GM23338 (cell line): ENCODE data around the gene STING1.

Source experiments
- EZH2 ChIP-seq: fragments of 200-600 bp; sonication (generic); IDR thresholded peaks from one replicate; pipeline ENCODE4 v1.8.0; 2017; ENCODE audit warnings: antibody characterized with exemption, mild to moderate bottlenecking, low read depth; ENCODE audit not compliant: unreplicated experiment
- EZH2phosphoT487 ChIP-seq: fragments of 200-600 bp; sonication (generic); IDR thresholded peaks from one replicate; pipeline ENCODE4 v1.8.1; 2018; ENCODE audit warnings: antibody characterized with exemption; ENCODE audit not compliant: unreplicated experiment
- JUNB ChIP-seq: IDR thresholded peaks from one replicate; pipeline ENCODE4 v1.6.1; 2016; ENCODE audit warnings: antibody characterized with exemption; ENCODE audit not compliant: unreplicated experiment
- POLR2AphosphoS5 ChIP-seq: IDR thresholded peaks from 2 replicates; pipeline ENCODE4 v1.6.1; 2016; ENCODE audit warnings: antibody characterized with exemption, low read depth
- TF ChIP-seq, protein P1 (sequence below), 2 experiments: fragments of 200-600 bp in 1 of 2; sonication (generic) in 1 of 2; conservative IDR thresholded peaks; 2 replicates each; pipeline versions ENCODE4 v1.5.1 to v1.6.1; 2016 to 2017; ENCODE audit warnings: antibody characterized with exemption in 2 of 2, low read depth in 2 of 2, mild to moderate bottlenecking in 2 of 2, moderate library complexity in 1 of 2
- TF ChIP-seq, protein P2 (sequence below): IDR thresholded peaks from one replicate; pipeline ENCODE4 v1.6.1; 2018; ENCODE audit warnings: antibody characterized with exemption; ENCODE audit not compliant: unreplicated experiment

DNA sequence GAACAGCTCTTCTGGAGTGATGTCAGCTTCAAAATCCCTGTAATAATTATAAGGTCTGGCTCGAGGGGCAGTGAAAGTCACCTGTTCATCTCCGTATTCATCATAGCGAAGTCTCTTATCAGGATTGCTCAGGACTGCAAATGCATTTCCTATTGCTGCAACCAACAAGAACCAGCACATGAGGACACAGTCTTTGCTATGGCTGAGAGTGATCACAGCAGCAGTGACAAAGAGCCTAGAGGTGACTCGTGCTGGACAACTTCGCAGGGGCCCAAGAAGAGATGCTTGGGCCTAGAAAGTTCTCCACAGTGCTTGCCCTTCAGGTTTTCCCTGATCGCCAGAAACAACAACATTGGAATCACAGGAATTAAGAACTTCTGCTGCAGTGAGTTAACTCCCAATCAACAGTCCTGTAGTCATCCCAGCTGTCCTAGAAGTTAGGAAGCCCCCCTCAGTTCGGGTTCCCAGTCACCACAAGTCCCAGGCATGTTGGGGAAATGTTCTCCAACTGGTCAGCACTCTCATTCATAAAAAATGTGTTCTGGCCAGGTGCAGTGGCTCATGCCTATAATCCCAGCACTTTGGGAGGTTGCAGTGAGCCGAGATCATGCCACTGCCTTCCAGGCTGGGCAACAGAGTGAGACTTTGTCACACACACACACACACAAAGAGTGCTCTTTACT, 56.2 kb downstream of the STING1 start:
- TF ChIP-seq EZH2phosphoT487 (no peak), EZH2 (no peak), JUNB (no peak), POLR2AphosphoS5 (no peak)
- TF ChIP-seq, protein P1, sequence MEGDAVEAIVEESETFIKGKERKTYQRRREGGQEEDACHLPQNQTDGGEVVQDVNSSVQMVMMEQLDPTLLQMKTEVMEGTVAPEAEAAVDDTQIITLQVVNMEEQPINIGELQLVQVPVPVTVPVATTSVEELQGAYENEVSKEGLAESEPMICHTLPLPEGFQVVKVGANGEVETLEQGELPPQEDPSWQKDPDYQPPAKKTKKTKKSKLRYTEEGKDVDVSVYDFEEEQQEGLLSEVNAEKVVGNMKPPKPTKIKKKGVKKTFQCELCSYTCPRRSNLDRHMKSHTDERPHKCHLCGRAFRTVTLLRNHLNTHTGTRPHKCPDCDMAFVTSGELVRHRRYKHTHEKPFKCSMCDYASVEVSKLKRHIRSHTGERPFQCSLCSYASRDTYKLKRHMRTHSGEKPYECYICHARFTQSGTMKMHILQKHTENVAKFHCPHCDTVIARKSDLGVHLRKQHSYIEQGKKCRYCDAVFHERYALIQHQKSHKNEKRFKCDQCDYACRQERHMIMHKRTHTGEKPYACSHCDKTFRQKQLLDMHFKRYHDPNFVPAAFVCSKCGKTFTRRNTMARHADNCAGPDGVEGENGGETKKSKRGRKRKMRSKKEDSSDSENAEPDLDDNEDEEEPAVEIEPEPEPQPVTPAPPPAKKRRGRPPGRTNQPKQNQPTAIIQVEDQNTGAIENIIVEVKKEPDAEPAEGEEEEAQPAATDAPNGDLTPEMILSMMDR (conservative IDR thresholded peaks at IDR 0.05; ENCODE audit: low read depth in 2 of 2) = no peak
- TF ChIP-seq, protein P2, sequence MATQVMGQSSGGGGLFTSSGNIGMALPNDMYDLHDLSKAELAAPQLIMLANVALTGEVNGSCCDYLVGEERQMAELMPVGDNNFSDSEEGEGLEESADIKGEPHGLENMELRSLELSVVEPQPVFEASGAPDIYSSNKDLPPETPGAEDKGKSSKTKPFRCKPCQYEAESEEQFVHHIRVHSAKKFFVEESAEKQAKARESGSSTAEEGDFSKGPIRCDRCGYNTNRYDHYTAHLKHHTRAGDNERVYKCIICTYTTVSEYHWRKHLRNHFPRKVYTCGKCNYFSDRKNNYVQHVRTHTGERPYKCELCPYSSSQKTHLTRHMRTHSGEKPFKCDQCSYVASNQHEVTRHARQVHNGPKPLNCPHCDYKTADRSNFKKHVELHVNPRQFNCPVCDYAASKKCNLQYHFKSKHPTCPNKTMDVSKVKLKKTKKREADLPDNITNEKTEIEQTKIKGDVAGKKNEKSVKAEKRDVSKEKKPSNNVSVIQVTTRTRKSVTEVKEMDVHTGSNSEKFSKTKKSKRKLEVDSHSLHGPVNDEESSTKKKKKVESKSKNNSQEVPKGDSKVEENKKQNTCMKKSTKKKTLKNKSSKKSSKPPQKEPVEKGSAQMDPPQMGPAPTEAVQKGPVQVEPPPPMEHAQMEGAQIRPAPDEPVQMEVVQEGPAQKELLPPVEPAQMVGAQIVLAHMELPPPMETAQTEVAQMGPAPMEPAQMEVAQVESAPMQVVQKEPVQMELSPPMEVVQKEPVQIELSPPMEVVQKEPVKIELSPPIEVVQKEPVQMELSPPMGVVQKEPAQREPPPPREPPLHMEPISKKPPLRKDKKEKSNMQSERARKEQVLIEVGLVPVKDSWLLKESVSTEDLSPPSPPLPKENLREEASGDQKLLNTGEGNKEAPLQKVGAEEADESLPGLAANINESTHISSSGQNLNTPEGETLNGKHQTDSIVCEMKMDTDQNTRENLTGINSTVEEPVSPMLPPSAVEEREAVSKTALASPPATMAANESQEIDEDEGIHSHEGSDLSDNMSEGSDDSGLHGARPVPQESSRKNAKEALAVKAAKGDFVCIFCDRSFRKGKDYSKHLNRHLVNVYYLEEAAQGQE = no peak
